SW480 (cell line): Measurements from ENCODE around the gene SLC22A31.
"Not testable (repeated sequence)": the region's sequence is repeated elsewhere in the genome, so short reads cannot be mapped to it uniquely, and the experiment has no call there.

Experiments
- DNase-seq: peaks from one replicate; pipeline ENCODE4 v3.0.0-alpha.2; 2016; ENCODE audit warnings: low spot score

SLC22A31 gene

GRCh38 chr16:89200124-89200849 lies at the start of gene SLC22A31:
Gene SLC22A31 (minus strand): TSS chr16:89200537. CDS start chr16:89200501, 36 bp downstream.
- DNase-seq: no peak

- DNase-seq: no peak
These were observed 48.1 kb upstream of the SLC22A31 start for GRCh38 chr16:89248196-89248982.

GRCh38 chr16:89247734-89248075 lies 47.4 kb upstream of the SLC22A31 start:
- not testable (repeated sequence) for DNase-seq

- peak; percentile 56 for DNase-seq
These were observed 46.8 kb upstream of the SLC22A31 start for GRCh38 chr16:89246903-89247733.

GRCh38 chr16:89246383-89246902 lies 46.1 kb upstream of the SLC22A31 start:
- no peak for DNase-seq

GRCh38 chr16:89244754-89245153 lies 44.4 kb upstream of the SLC22A31 start:
- DNase-seq: no peak

GRCh38 chr16:89244264-89244663 lies 43.9 kb upstream of the SLC22A31 start:
- not testable (repeated sequence) for DNase-seq

- DNase-seq: no peak
These were observed 43.3 kb upstream of the SLC22A31 start for GRCh38 chr16:89243664-89244063.

GRCh38 chr16:89242795-89243200 lies 42.5 kb upstream of the SLC22A31 start:
- no peak for DNase-seq

- peak; percentile 71 for DNase-seq
These were observed 41.1 kb upstream of the SLC22A31 start for GRCh38 chr16:89241187-89242007.

- DNase-seq: no peak
These were observed 37.4 kb upstream of the SLC22A31 start for GRCh38 chr16:89237733-89238132.

- no peak for DNase-seq
These were observed 33.5 kb upstream of the SLC22A31 start for GRCh38 chr16:89233678-89234490.

GRCh38 chr16:89232107-89232506 lies 31.8 kb upstream of the SLC22A31 start:
- DNase-seq: no peak

GRCh38 chr16:89230255-89230654 lies 29.9 kb upstream of the SLC22A31 start:
- no peak for DNase-seq

GRCh38 chr16:89224665-89225064 lies 24.3 kb upstream of the SLC22A31 start:
- DNase-seq: no peak

GRCh38 chr16:89222931-89223330 lies 22.6 kb upstream of the SLC22A31 start:
- no peak for DNase-seq

GRCh38 chr16:89221604-89222003 lies 21.3 kb upstream of the SLC22A31 start:
- no peak for DNase-seq

- no peak for DNase-seq
These were observed 19.0 kb upstream of the SLC22A31 start for GRCh38 chr16:89219365-89219764.

- peak; percentile 70 for DNase-seq
These were observed 17.3 kb upstream of the SLC22A31 start, which contains the start of gene ZNF778 for GRCh38 chr16:89217388-89218191. Gene ZNF778 (plus strand): TSS chr16:89217703. CDS start chr16:89221128, 3,425 bp downstream.

GRCh38 chr16:89217138-89217387 lies 16.7 kb upstream of the SLC22A31 start:
- no peak for DNase-seq
